Sigmoid colon (tissue), 4 donors: Measurements from ENCODE around the gene NR1I2.

Experiments used
- CTCF ChIP-seq, 4 experiments: fragments of 450-650 bp in 3 of 4; fragments of 200-600 bp in 1 of 4; IDR thresholded peaks; one replicate each; pipeline ENCODE4 v1.5.1; 2016 to 2019; ENCODE audit warnings: antibody characterized with exemption in 4 of 4, mild to moderate bottlenecking in 3 of 4, moderate library complexity in 2 of 4
- EP300 ChIP-seq, 4 donors: sonication (generic); formaldehyde crosslinking; IDR thresholded peaks; one replicate each; pipeline ENCODE4 v1.6.1; 2017; ENCODE audit warnings: antibody characterized with exemption in 4 of 4
- POLR2A ChIP-seq, 2 donors: fragments of 450-650 bp; IDR thresholded peaks; one replicate each; pipeline ENCODE4 v1.6.1; 2016; ENCODE audit warnings: antibody characterized with exemption in 2 of 2, mild to moderate bottlenecking in 2 of 2, moderate library complexity in 2 of 2

- no peak for TF ChIP-seq EP300 (IDR thresholded peaks at IDR 0.05)
- no peak for TF ChIP-seq CTCF (IDR thresholded peaks at IDR 0.05)
- no peak for TF ChIP-seq POLR2A (IDR thresholded peaks at IDR 0.05)
These were observed 35.5 kb upstream of the NR1I2 start for GRCh38 chr3:119746423-119746822.
